NCI-H1930 (cell line): ENCODE results near the gene BCAS3.
"Not testable (repeated sequence)": the region's sequence is repeated elsewhere in the genome, so short reads cannot be mapped to it uniquely, and the experiment has no call there.

Source experiments
- DNase-seq, 2 experiments: peaks; one replicate each; lab custom pipeline; 2025; lab: John Stamatoyannopoulos, UW

BCAS3 gene

GRCh38 chr17:60745544-60745943 is 67.9 kb downstream of the BCAS3 start:
- no peak for DNase-seq

GRCh38 chr17:60747069-60747808 is 69.6 kb downstream of the BCAS3 start:
- no peak for DNase-seq

- no peak for DNase-seq
Measured at GRCh38 chr17:60748204-60748603, 70.6 kb downstream of the BCAS3 start.

GRCh38 chr17:60749050-60749449 is 71.4 kb downstream of the BCAS3 start:
- DNase-seq: no peak

- DNase-seq: no peak
Measured at GRCh38 chr17:60749708-60750107, 72.1 kb downstream of the BCAS3 start.

- DNase-seq: no peak
Measured at GRCh38 chr17:60750640-60751039, 73.0 kb downstream of the BCAS3 start.

- no peak for DNase-seq
Measured at GRCh38 chr17:60751884-60752283, 74.2 kb downstream of the BCAS3 start.

GRCh38 chr17:60752873-60753577 is 75.4 kb downstream of the BCAS3 start:
- DNase-seq: no peak

- no peak for DNase-seq
Measured at GRCh38 chr17:60754057-60754604, 76.5 kb downstream of the BCAS3 start.

- not testable (repeated sequence) for DNase-seq
Measured at GRCh38 chr17:60756798-60757197, 79.1 kb downstream of the BCAS3 start.

DNA sequence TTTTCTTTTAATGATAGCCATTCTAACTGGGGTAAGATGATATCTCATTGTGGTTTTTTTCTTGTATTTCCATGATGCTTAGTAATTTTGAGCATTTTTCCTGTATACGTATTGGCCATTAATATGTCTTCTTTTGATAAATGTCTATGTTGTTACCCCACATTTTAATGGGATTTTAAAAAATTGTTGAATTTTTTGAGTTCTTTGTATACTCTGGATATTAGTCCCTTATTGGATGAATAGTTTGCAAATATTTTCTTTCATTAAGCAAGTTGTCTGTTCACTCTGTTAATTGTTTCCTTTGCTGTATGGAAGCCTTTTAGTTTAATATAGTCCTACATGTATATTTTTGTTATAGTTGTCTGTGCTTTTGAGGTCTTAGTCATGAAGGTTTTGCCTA is 79.8 kb downstream of the BCAS3 start:
- no peak for DNase-seq

- DNase-seq: no peak
Measured at GRCh38 chr17:60759756-60760155, 82.1 kb downstream of the BCAS3 start.

- DNase-seq: not testable (repeated sequence)
Measured at GRCh38 chr17:60761301-60761700, 83.7 kb downstream of the BCAS3 start.

DNA sequence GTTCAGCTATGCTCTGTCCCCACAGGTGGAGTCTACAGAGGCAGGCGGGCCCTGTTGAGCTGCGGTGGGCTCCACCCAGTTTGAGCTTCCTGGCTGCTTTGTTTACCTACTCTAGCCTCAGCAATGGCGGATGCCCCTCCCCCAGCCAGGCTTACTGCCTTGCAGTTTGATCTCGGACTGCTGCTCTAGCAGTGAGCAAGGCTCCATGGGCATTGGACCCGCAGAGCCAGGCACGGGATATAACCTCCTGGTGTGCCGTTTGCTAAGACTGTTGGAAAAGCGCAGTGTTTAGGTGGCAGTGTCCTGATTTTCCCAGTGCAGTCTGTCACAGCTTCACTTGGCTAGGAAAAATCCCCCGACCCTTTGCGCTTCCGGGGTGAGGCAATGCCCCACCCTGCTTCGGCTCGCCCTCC is 89.1 kb downstream of the BCAS3 start:
- DNase-seq: no peak

GRCh38 chr17:60767744-60768308 is 90.2 kb downstream of the BCAS3 start:
- no peak for DNase-seq

DNA sequence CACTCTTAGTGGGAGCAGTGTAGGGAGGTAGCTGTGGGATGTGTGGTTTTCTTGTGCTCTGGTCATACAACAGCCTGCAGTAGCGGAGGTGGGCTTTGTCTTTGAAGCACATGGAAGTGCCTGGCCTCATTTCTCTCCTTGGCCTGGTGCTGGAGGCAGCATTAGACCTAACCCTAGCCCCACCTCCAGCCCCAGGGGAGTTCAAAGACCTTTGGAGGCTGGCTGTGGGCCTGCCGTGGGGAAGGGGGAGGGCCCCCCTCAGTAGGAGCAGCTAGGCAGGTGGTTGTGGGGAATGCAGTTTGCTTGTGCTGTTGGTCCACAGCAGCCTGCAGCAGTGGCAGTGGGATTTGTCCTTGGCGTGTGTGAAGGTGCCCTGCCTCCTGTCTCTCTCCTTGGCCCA is 91.7 kb downstream of the BCAS3 start:
- no peak for DNase-seq

- no peak for DNase-seq
Measured at GRCh38 chr17:60770946-60771422, 93.3 kb downstream of the BCAS3 start.

- DNase-seq: not testable (repeated sequence)
Measured at GRCh38 chr17:60771621-60772020, 94.0 kb downstream of the BCAS3 start.

DNA sequence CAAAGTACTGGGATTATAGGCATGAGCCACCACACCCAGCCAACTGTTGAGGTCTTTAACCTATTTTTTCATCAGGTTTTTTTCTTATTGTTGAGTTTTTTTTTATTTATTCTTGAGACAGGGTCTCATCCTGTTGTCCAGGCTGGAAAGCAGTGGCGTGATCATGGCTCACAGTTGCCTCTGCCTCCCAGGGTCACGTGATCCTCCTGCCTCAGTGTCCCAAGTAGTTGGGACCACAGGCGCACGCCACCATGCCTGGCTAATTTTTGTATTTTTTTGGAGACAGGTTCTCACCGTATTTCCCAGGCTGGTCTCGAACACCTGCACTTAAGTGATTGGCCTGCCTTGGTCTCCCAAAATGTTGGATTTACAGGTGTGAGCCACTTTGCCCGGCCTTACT is 95.9 kb downstream of the BCAS3 start:
- no peak for DNase-seq

GRCh38 chr17:60781880-60782412 is 104.3 kb downstream of the BCAS3 start:
- no peak for DNase-seq

GRCh38 chr17:60782742-60783141 is 105.1 kb downstream of the BCAS3 start:
- no peak for DNase-seq

DNA sequence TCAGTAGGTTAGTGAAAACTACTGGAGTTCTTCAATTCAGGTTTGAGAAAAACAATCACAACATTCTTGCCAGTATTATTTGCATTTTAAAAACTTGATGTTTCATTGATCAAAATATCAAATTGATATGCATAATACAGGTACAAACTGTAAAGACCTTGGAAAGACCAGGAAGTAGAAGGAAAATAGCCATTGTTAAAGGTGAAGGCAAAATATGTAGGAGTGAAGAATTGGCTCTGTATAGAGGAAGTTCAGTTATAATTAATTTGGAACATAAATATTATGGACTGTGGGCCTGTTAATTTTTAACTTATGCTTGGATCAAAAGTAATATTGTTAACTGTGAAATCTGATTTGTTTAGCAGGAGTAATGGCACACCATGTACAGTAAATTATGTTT is 112.6 kb downstream of the BCAS3 start:
- no peak for DNase-seq
